Islet of Langerhans (tissue), 1 donor: ENCODE measurements around the gene GRIK4.

Source experiments
- FAIRE-seq: peaks from one replicate; lab custom pipeline; 2011; peaks lifted over from hg19 to GRCh38; lab: Jason Lieb, UNC

Gene GRIK4

GRCh38 chr11:120643284-120643683 lies 131.7 kb downstream of the GRIK4 start:
- no peak for FAIRE-seq

- FAIRE-seq = no peak
Measured at GRCh38 chr11:120645639-120646038, 134.1 kb downstream of the GRIK4 start.

- FAIRE-seq = no peak
Measured at GRCh38 chr11:120646206-120646605, 134.7 kb downstream of the GRIK4 start.

GRCh38 chr11:120647681-120648080 lies 136.1 kb downstream of the GRIK4 start:
- FAIRE-seq = no peak

- no peak for FAIRE-seq
Measured at GRCh38 chr11:120648771-120649170, 137.2 kb downstream of the GRIK4 start.

GRCh38 chr11:120649316-120649715 lies 137.8 kb downstream of the GRIK4 start:
- no peak for FAIRE-seq

GRCh38 chr11:120651396-120651795 lies 139.8 kb downstream of the GRIK4 start:
- FAIRE-seq = no peak

GRCh38 chr11:120651836-120652235 lies 140.3 kb downstream of the GRIK4 start:
- no peak for FAIRE-seq

GRCh38 chr11:120652705-120653335 lies 141.3 kb downstream of the GRIK4 start:
- no peak for FAIRE-seq

- FAIRE-seq = no peak
Measured at GRCh38 chr11:120655589-120655988, 144.0 kb downstream of the GRIK4 start.

GRCh38 chr11:120657306-120658070 lies 145.9 kb downstream of the GRIK4 start:
- FAIRE-seq = no peak

- FAIRE-seq = no peak
Measured at GRCh38 chr11:120658071-120658423, 146.5 kb downstream of the GRIK4 start.

- FAIRE-seq = no peak
Measured at GRCh38 chr11:120659076-120659475, 147.5 kb downstream of the GRIK4 start.

GRCh38 chr11:120660024-120660565 lies 148.5 kb downstream of the GRIK4 start:
- no peak for FAIRE-seq

- no peak for FAIRE-seq
Measured at GRCh38 chr11:120662071-120662676, 150.6 kb downstream of the GRIK4 start.

- FAIRE-seq = no peak
Measured at GRCh38 chr11:120663142-120663541, 151.6 kb downstream of the GRIK4 start.

- no peak for FAIRE-seq
Measured at GRCh38 chr11:120666121-120666639, 154.6 kb downstream of the GRIK4 start.

GRCh38 chr11:120667281-120667680 lies 155.7 kb downstream of the GRIK4 start:
- FAIRE-seq = no peak

- no peak for FAIRE-seq
Measured at GRCh38 chr11:120667934-120668333, 156.4 kb downstream of the GRIK4 start.

- FAIRE-seq = no peak
Measured at GRCh38 chr11:120668537-120668936, 157.0 kb downstream of the GRIK4 start.

- FAIRE-seq = no peak
Measured at GRCh38 chr11:120674542-120674941, 163.0 kb downstream of the GRIK4 start.

- FAIRE-seq = no peak
Measured at GRCh38 chr11:120675171-120675570, 163.6 kb downstream of the GRIK4 start.

GRCh38 chr11:120676991-120677390 lies 165.4 kb downstream of the GRIK4 start:
- no peak for FAIRE-seq
